Activated naive CD8-positive, alpha-beta T cell treated with anti-CD3 and anti-CD28 coated beads for 36 hours (primary cell): Measurements from ENCODE around the gene NAV2. TPM values are rescaled to one million over a fixed set of nuclear protein-coding genes. Genes with fewer than 3 reads are reported as not detected.

Experiments
- DNase-seq: peaks from one replicate; pipeline ENCODE4 v3.0.0; 2021
- H3K27ac Mint-ChIP-seq: one replicate; pipeline ENCODE4 v1.8.0; 2022; ENCODE audit warnings: mild to moderate bottlenecking, moderate library complexity, mixed read lengths
- H3K27me3 Mint-ChIP-seq: one replicate; pipeline ENCODE4 v1.8.0; 2022; ENCODE audit warnings: mild to moderate bottlenecking, mixed read lengths
- H3K36me3 Mint-ChIP-seq: one replicate; pipeline ENCODE4 v1.8.0; 2021; ENCODE audit warnings: mild to moderate bottlenecking, mixed read lengths
- H3K4me1 Mint-ChIP-seq: one replicate; pipeline ENCODE4 v1.8.0; 2021; ENCODE audit warnings: mixed read lengths
- H3K4me3 Mint-ChIP-seq: one replicate; pipeline ENCODE4 v1.8.0; 2022; ENCODE audit warnings: mild to moderate bottlenecking, moderate library complexity, mixed read lengths
- H3K9me3 Mint-ChIP-seq: one replicate; pipeline ENCODE4 v1.8.0; 2022; ENCODE audit warnings: mixed read lengths
- total RNA-seq, 2 experiments: library from RNA; stranded (reverse); gene quantifications; one replicate each; pipeline ENCODE4 v1.2.3, GENCODE V29; 2021

The NAV2 gene
- total RNA-seq, 2 experiments from 2014 or later, result 0.14 to 0.20 TPM

GRCh38 chr11:19697721-19698121 is 14.9 kb upstream of the NAV2 start:
- no peaks in the 10 kb centered on the region for H3K9me3 Mint-ChIP-seq
- H3K4me1 Mint-ChIP-seq, result no peaks in the 10 kb centered on the region
- no peak for DNase-seq
- H3K27me3 Mint-ChIP-seq, result peaks cover 5% of the 10 kb centered on the region
- no peak overlapping the region for H3K27ac Mint-ChIP-seq
- no peak overlapping the region for H3K4me3 Mint-ChIP-seq
- no peaks in the 10 kb centered on the region for H3K36me3 Mint-ChIP-seq

- no peak for DNase-seq
- Mint-ChIP-seq H3K27ac (no peak overlapping the region), H3K27me3 (peaks cover 8% of the 10 kb centered on the region), H3K4me3 (no peak overlapping the region), H3K4me1 (no peaks in the 10 kb centered on the region), H3K9me3 (no peaks in the 10 kb centered on the region), H3K36me3 (no peaks in the 10 kb centered on the region)
Observed at GRCh38 chr11:19698493-19699292, 13.9 kb upstream of the NAV2 start.

GRCh38 chr11:19701421-19701820 is 11.2 kb upstream of the NAV2 start:
- H3K4me1 Mint-ChIP-seq, result peaks cover 3% of the 10 kb centered on the region
- H3K9me3 Mint-ChIP-seq, result no peaks in the 10 kb centered on the region
- peaks cover 15% of the 10 kb centered on the region for H3K27me3 Mint-ChIP-seq
- no peaks in the 10 kb centered on the region for H3K36me3 Mint-ChIP-seq
- no peak for DNase-seq
- H3K27ac Mint-ChIP-seq, result no peak overlapping the region
- no peak overlapping the region for H3K4me3 Mint-ChIP-seq

- no peak overlapping the region for H3K4me3 Mint-ChIP-seq
- no peak overlapping the region for H3K27ac Mint-ChIP-seq
- H3K36me3 Mint-ChIP-seq, result no peaks in the 10 kb centered on the region
- no peak for DNase-seq
- H3K27me3 Mint-ChIP-seq, result peaks cover 15% of the 10 kb centered on the region
- no peaks in the 10 kb centered on the region for H3K9me3 Mint-ChIP-seq
- peaks cover 4% of the 10 kb centered on the region for H3K4me1 Mint-ChIP-seq
Observed at GRCh38 chr11:19702620-19703019, 10.0 kb upstream of the NAV2 start.

- H3K36me3 Mint-ChIP-seq, result no peaks in the 10 kb centered on the region
- peaks cover 4% of the 10 kb centered on the region for H3K4me1 Mint-ChIP-seq
- no peak overlapping the region for H3K4me3 Mint-ChIP-seq
- H3K9me3 Mint-ChIP-seq, result no peaks in the 10 kb centered on the region
- DNase-seq, result no peak
- H3K27me3 Mint-ChIP-seq, result peaks cover 15% of the 10 kb centered on the region
- no peak overlapping the region for H3K27ac Mint-ChIP-seq
Observed at GRCh38 chr11:19703211-19703610, 9.4 kb upstream of the NAV2 start.

GRCh38 chr11:19704213-19704612 is 8.4 kb upstream of the NAV2 start:
- H3K4me1 Mint-ChIP-seq, result peaks cover 4% of the 10 kb centered on the region
- no peak for DNase-seq
- H3K9me3 Mint-ChIP-seq, result no peaks in the 10 kb centered on the region
- H3K36me3 Mint-ChIP-seq, result no peaks in the 10 kb centered on the region
- no peak overlapping the region for H3K4me3 Mint-ChIP-seq
- peaks cover 15% of the 10 kb centered on the region for H3K27me3 Mint-ChIP-seq
- no peak overlapping the region for H3K27ac Mint-ChIP-seq

- H3K4me3 Mint-ChIP-seq, result no peak overlapping the region
- DNase-seq, result no peak
- no peak overlapping the region for H3K27ac Mint-ChIP-seq
- no peaks in the 10 kb centered on the region for H3K36me3 Mint-ChIP-seq
- H3K9me3 Mint-ChIP-seq, result no peaks in the 10 kb centered on the region
- peaks cover 4% of the 10 kb centered on the region for H3K4me1 Mint-ChIP-seq
- H3K27me3 Mint-ChIP-seq, result peaks cover 14% of the 10 kb centered on the region
Observed at GRCh38 chr11:19705936-19706335, 6.7 kb upstream of the NAV2 start.

- peak overlapping the region; percentile 82 for H3K4me3 Mint-ChIP-seq
- no peaks in the 10 kb centered on the region for H3K36me3 Mint-ChIP-seq
- peak overlapping the region; percentile 81 for H3K27ac Mint-ChIP-seq
- peak; percentile 36 for DNase-seq
- H3K27me3 Mint-ChIP-seq, result peaks cover 50% of the 10 kb centered on the region
- peaks cover 23% of the 10 kb centered on the region for H3K4me1 Mint-ChIP-seq
- no peaks in the 10 kb centered on the region for H3K9me3 Mint-ChIP-seq
Observed at GRCh38 chr11:19711911-19712280, 741 bp upstream of the NAV2 start.

GRCh38 chr11:19713196-19714021 is 772 bp downstream of the NAV2 start:
- Mint-ChIP-seq H3K4me1 (peaks cover 23% of the 10 kb centered on the region), H3K36me3 (no peaks in the 10 kb centered on the region), H3K27ac (no peak overlapping the region), H3K27me3 (peaks cover 50% of the 10 kb centered on the region), H3K9me3 (no peaks in the 10 kb centered on the region), H3K4me3 (peak overlapping the region; percentile 77)
- peak; percentile 2 for DNase-seq

- DNase-seq, result no peak
- Mint-ChIP-seq H3K9me3 (no peaks in the 10 kb centered on the region), H3K36me3 (no peaks in the 10 kb centered on the region), H3K27me3 (peaks cover 50% of the 10 kb centered on the region), H3K27ac (no peak overlapping the region), H3K4me3 (peak overlapping the region; percentile 63), H3K4me1 (peaks cover 23% of the 10 kb centered on the region)
Observed at GRCh38 chr11:19714022-19714386, 1.4 kb downstream of the NAV2 start.

- no peaks in the 10 kb centered on the region for H3K36me3 Mint-ChIP-seq
- no peaks in the 10 kb centered on the region for H3K9me3 Mint-ChIP-seq
- no peak overlapping the region for H3K27ac Mint-ChIP-seq
- H3K27me3 Mint-ChIP-seq, result peaks cover 50% of the 10 kb centered on the region
- H3K4me3 Mint-ChIP-seq, result peak overlapping the region; percentile 63
- DNase-seq, result no peak
- peaks cover 23% of the 10 kb centered on the region for H3K4me1 Mint-ChIP-seq
Observed at GRCh38 chr11:19714387-19715363, 2.0 kb downstream of the NAV2 start.

- peaks cover 50% of the 10 kb centered on the region for H3K27me3 Mint-ChIP-seq
- H3K9me3 Mint-ChIP-seq, result no peaks in the 10 kb centered on the region
- no peak overlapping the region for H3K27ac Mint-ChIP-seq
- no peak overlapping the region for H3K4me3 Mint-ChIP-seq
- peaks cover 23% of the 10 kb centered on the region for H3K4me1 Mint-ChIP-seq
- no peak for DNase-seq
- H3K36me3 Mint-ChIP-seq, result no peaks in the 10 kb centered on the region
Observed at GRCh38 chr11:19715373-19715772, 2.7 kb downstream of the NAV2 start.

- no peak for DNase-seq
- H3K9me3 Mint-ChIP-seq, result no peaks in the 10 kb centered on the region
- peaks cover 22% of the 10 kb centered on the region for H3K4me1 Mint-ChIP-seq
- no peaks in the 10 kb centered on the region for H3K36me3 Mint-ChIP-seq
- peaks cover 33% of the 10 kb centered on the region for H3K27me3 Mint-ChIP-seq
- H3K27ac Mint-ChIP-seq, result no peak overlapping the region
- no peak overlapping the region for H3K4me3 Mint-ChIP-seq
Observed at GRCh38 chr11:19718051-19718450, 5.4 kb downstream of the NAV2 start.

- no peak overlapping the region for H3K4me3 Mint-ChIP-seq
- no peaks in the 10 kb centered on the region for H3K9me3 Mint-ChIP-seq
- H3K27ac Mint-ChIP-seq, result no peak overlapping the region
- peaks cover 25% of the 10 kb centered on the region for H3K27me3 Mint-ChIP-seq
- peaks cover 24% of the 10 kb centered on the region for H3K4me1 Mint-ChIP-seq
- DNase-seq, result no peak
- H3K36me3 Mint-ChIP-seq, result no peaks in the 10 kb centered on the region
Observed at GRCh38 chr11:19718951-19719350, 6.3 kb downstream of the NAV2 start.

- Mint-ChIP-seq H3K27ac (no peak overlapping the region), H3K4me1 (peaks cover 23% of the 10 kb centered on the region), H3K9me3 (no peaks in the 10 kb centered on the region), H3K4me3 (no peak overlapping the region), H3K27me3 (peaks cover 15% of the 10 kb centered on the region), H3K36me3 (no peaks in the 10 kb centered on the region)
- no peak for DNase-seq
Observed at GRCh38 chr11:19719960-19720359, 7.3 kb downstream of the NAV2 start.
